HG02610 (cell line): ENCODE measurements around the gene CDC42SE2.

ENCODE experiments used
- ATAC-seq: cut with Tn5 transposase; IDR thresholded peaks from one replicate; pipeline ENCODE4 v1.9.1; 2021; ENCODE audit warnings: mild to moderate bottlenecking, moderate library complexity; ENCODE audit not compliant: unreplicated experiment

Gene CDC42SE2

DNA sequence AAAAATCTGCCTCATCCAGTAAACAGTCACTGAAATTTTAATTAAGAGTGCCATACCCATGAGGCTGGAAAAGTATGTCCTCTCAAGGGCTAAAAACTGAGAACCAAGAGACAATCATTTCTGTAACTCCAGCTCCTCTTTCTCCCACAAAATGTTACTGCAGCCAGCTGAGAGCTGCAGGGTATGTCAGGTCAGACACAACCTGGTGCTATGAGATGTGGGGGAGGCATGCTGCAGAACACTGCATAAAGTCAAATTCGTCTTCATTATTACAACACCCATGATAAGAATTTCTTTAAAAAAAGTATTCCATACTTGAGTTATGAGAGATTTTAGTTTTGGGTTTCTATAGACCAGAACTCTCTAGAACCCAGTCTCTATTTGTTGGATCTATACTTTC lies 162.2 kb downstream of the CDC42SE2 start:
- no peak for ATAC-seq

DNA sequence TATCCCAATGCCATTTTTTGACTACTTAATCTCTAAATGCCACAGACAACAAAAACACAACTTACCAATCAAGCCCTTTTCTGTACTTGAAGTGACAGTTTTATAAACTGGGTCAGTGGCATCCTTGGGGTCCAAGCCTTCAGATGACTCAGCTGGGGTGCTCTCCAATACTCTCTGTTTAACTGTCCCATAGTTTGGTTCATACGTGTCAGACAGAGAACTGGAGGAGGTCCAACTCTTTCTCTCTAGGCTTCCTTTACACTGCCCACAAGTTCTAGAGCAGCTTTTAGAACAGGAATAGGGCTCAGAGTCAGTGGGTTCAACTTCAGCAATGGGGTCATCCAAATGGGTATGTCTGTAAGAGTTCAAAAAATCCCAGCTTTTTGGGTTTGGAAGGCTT lies 166.9 kb downstream of the CDC42SE2 start:
- no peak for ATAC-seq

- no peak for ATAC-seq
Observed at GRCh38 chr5:131431794-131432193, 167.9 kb downstream of the CDC42SE2 start.

- ATAC-seq, result no peak
Observed at GRCh38 chr5:131433109-131433508, 169.3 kb downstream of the CDC42SE2 start.

DNA sequence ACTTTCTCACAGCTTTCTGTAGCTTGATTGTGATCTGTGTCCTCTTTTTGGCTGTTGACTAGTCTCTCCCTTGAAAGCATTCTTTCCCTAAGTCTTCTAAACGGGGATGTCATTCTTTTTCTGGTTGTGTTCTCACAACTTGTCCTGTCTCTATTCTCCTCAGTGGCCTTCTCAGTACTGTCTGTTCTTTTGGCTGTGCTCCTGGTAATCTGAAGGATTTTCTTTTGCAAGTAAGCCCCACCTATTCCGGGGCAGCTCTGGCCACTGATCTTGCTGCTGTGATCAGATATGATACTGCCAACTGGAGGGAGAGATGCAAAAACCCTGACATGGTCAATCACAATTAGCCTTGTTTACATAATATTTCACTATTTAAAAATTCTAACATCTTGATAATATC lies 172.2 kb downstream of the CDC42SE2 start:
- ATAC-seq, result no peak

- ATAC-seq, result no peak
Observed at GRCh38 chr5:131441184-131441583, 177.3 kb downstream of the CDC42SE2 start.
